Ishikawa (cell line): ENCODE measurements around the gene WDR82.

ENCODE experiments used
- CEBPB ChIP-seq: IDR thresholded peaks from 2 replicates; pipeline ENCODE4 v1.6.1; 2012
- MAX ChIP-seq: IDR thresholded peaks from 2 replicates; pipeline ENCODE4 v1.6.1; 2012
- RAD21 ChIP-seq: IDR thresholded peaks from 2 replicates; pipeline ENCODE4 v1.6.1; 2012; ENCODE audit warnings: low read depth
- REST ChIP-seq: IDR thresholded peaks from 2 replicates; pipeline ENCODE4 v1.6.1; 2012; ENCODE audit warnings: low read depth, mild to moderate bottlenecking
- ZBTB7A ChIP-seq: IDR thresholded peaks from 2 replicates; pipeline ENCODE4 v1.6.1; 2012; ENCODE audit warnings: low read depth

GRCh38 chr3:52291508-52292181 lies 13.2 kb upstream of the WDR82 start:
- no peak for TF ChIP-seq REST
- TF ChIP-seq ZBTB7A, result no peak
- TF ChIP-seq RAD21, result peak; percentile 72
- no peak for TF ChIP-seq CEBPB
- TF ChIP-seq MAX, result no peak
